Panc1 (cell line): ENCODE results near the gene KIAA1217. TPM values are rescaled to one million over a fixed set of nuclear protein-coding genes. Genes with fewer than 3 reads are reported as not detected.

ENCODE experiments used
- ATAC-seq: fragments of 200-7000 bp; cut with Tn5 transposase; 2 replicates; pipeline ENCODE4 v1.9.1; 2020; ENCODE audit warnings: mild to moderate bottlenecking, moderate library complexity
- BruUV-seq: library from RNA; stranded (reverse); fragments of 400-500 nt; replicated peaks from 2 replicates; lab custom pipeline; 2021; lab: Mats Ljungman, UMichigan
- CTCF ChIA-PET: fragments of 300-600 bp; sonication (Branson Sonifier 250); formaldehyde crosslinking; loops from one replicate; lab custom pipeline; 2022; ENCODE audit warnings: antibody characterized with exemption; lab: Charles Lee
- POLR2A ChIA-PET: fragments of 300-600 bp; sonication (Branson Sonifier 250); formaldehyde crosslinking; loops from one replicate; lab custom pipeline; 2022; ENCODE audit warnings: antibody characterized with exemption; lab: Charles Lee
- DNase-seq: peaks from one replicate; pipeline ENCODE4 v3.0.0-alpha.2; 2010; ENCODE audit warnings: low read depth, low spot score
- H3K27ac ChIP-seq: 2 replicates; pipeline ENCODE4 v1.5.1; 2011; ENCODE audit warnings: mild to moderate bottlenecking, low read length, inconsistent platforms
- H3K27me3 ChIP-seq: fragments of 200-500 bp; sonication (Bioruptor generic); 2 replicates; pipeline ENCODE4 v1.6.0; 2014; ENCODE audit warnings: low read length, inconsistent platforms; ENCODE audit not compliant: control insufficient read depth, insufficient read depth
- H3K36me3 ChIP-seq: fragments of 200-500 bp; sonication (Bioruptor generic); 2 replicates; pipeline ENCODE4 v1.5.1; 2014; ENCODE audit warnings: inconsistent platforms, mild to moderate bottlenecking, low read length, moderate library complexity; ENCODE audit not compliant: control insufficient read depth, insufficient read depth
- H3K4me1 ChIP-seq: 2 replicates; pipeline ENCODE4 v1.5.1; 2011; ENCODE audit warnings: inconsistent platforms, mild to moderate bottlenecking, low read length, moderate library complexity; ENCODE audit not compliant: control insufficient read depth, insufficient read depth
- H3K4me3 ChIP-seq, 2 experiments: 2 replicates each; pipeline ENCODE4 v1.5.1; 2011 to 2012; ENCODE audit warnings: low read depth in 2 of 2, low read length in 2 of 2, mild to moderate bottlenecking in 2 of 2, inconsistent platforms in 1 of 2, moderate library complexity in 1 of 2
- H3K9me3 ChIP-seq: fragments of 200-500 bp; sonication (Bioruptor generic); 2 replicates; pipeline ENCODE4 v1.5.1; 2014; ENCODE audit warnings: low read depth, mild to moderate bottlenecking, inconsistent platforms, low read length, moderate library complexity; ENCODE audit not compliant: control insufficient read depth, insufficient read depth
- CTCF ChIP-seq: fragments of 450-650 bp; IDR thresholded peaks from 2 replicates; pipeline ENCODE4 v1.5.1; 2017; ENCODE audit warnings: mild to moderate bottlenecking
- POLR2AphosphoS5 ChIP-seq: IDR thresholded peaks from 2 replicates; pipeline ENCODE4 v1.6.1; 2012; ENCODE audit warnings: mild to moderate bottlenecking, low read depth, low read length, moderate library complexity
- REST ChIP-seq, 2 experiments: IDR thresholded peaks; 2 replicates each; pipeline ENCODE4 v1.6.1; 2011 to 2012; ENCODE audit warnings: low read depth in 2 of 2, control low read depth in 1 of 2, low read length in 1 of 2, mild to moderate bottlenecking in 1 of 2, moderate library complexity in 1 of 2; ENCODE audit not compliant: insufficient read depth in 1 of 2
- SIN3A ChIP-seq: IDR thresholded peaks from 2 replicates; pipeline ENCODE4 v1.6.1; 2012; ENCODE audit warnings: low read depth, mild to moderate bottlenecking, low read length, moderate library complexity, borderline replicate concordance; ENCODE audit not compliant: insufficient read depth
- TCF7L2 ChIP-seq: IDR thresholded peaks from 2 replicates; pipeline ENCODE4 v1.6.1; 2011; ENCODE audit warnings: mild to moderate bottlenecking, low read depth, low read length, inconsistent platforms
- in situ Hi-C: cut with HindIII; loops from 2 replicates; pipeline ENCODE4 v1.10.0; 2016; ENCODE audit warnings: low sequenced_read_pairs, low pct_unique_long_range_greater_than_20kb
- intact Hi-C: fragments of 100-400 bp; cut with micrococcal nuclease; formaldehyde crosslinking; loops from one replicate; pipeline ENCODE4 v1.10.0; 2022; ENCODE audit not compliant: unreplicated experiment
- total RNA-seq: library from RNA; stranded (reverse); gene quantifications from one replicate; pipeline ENCODE4 v1.2.1, GENCODE V29; 2021; ENCODE audit not compliant: unreplicated experiment

Gene KIAA1217
- total RNA-seq, 1 experiment from 2014 or later = 11.6 TPM

GRCh38 chr10:24272374-24272773, 63.4 kb downstream of the KIAA1217 start:
- intact Hi-C loops = no loop called here
- CTCF ChIA-PET = no interaction called here

GRCh38 chr10:24277277-24277676, 68.3 kb downstream of the KIAA1217 start:
- ChIA-PET POLR2A (interaction anchor here (0.5 kb wide), 1 partner anchor 29 kb away, joined by 8 read pairs; no protein-coding TSS in a partner anchor), CTCF (no interaction called here)
- H3K36me3 ChIP-seq = no peaks in the 10 kb centered on the region
- intact Hi-C loops (no loop called here), in situ Hi-C loops (no loop called here)
- H3K4me3 ChIP-seq = no peak overlapping the region
- ATAC-seq (no peak), DNase-seq (no peak)
- H3K9me3 ChIP-seq = no peaks in the 10 kb centered on the region
- no peak overlapping the region for H3K27ac ChIP-seq
- no peak for TF ChIP-seq TCF7L2
- no peak for TF ChIP-seq POLR2AphosphoS5
- H3K4me1 ChIP-seq = no peaks in the 10 kb centered on the region
- no TSS peak for BruUV-seq
- no peaks in the 10 kb centered on the region for H3K27me3 ChIP-seq

More at GRCh38 chr10:24272374-24272773, 63.4 kb downstream of the KIAA1217 start:
- TF ChIP-seq POLR2AphosphoS5 = no peak
- TF ChIP-seq REST (IDR thresholded peaks at IDR 0.05; ENCODE audit: insufficient read depth in 1 of 2, low read depth in 2 of 2, low read length in 1 of 2) = no peak
- no peak for TF ChIP-seq CTCF
- no peak for TF ChIP-seq SIN3A
- no peak for TF ChIP-seq TCF7L2
- ATAC-seq = no peak
- no TSS peak for BruUV-seq
- Histone ChIP-seq H3K27ac (no peak overlapping the region), H3K4me3 (no peak overlapping the region), H3K27me3 (no peaks in the 10 kb centered on the region), H3K4me1 (no peaks in the 10 kb centered on the region), H3K36me3 (no peaks in the 10 kb centered on the region), H3K9me3 (no peaks in the 10 kb centered on the region)
- in situ Hi-C loops = no loop called here
- POLR2A ChIA-PET = no interaction called here
- no peak for DNase-seq

GRCh38 chr10:24277771-24278170, 68.8 kb downstream of the KIAA1217 start:
- no TSS peak for BruUV-seq
- H3K27me3 ChIP-seq = no peaks in the 10 kb centered on the region
- H3K27ac ChIP-seq = no peak overlapping the region
- no peak for DNase-seq
- ChIA-PET POLR2A (no interaction called here), CTCF (no interaction called here)
- H3K4me3 ChIP-seq = no peak overlapping the region
- H3K36me3 ChIP-seq = no peaks in the 10 kb centered on the region
- no peaks in the 10 kb centered on the region for H3K9me3 ChIP-seq
- H3K4me1 ChIP-seq = no peaks in the 10 kb centered on the region
- in situ Hi-C loops (no loop called here), intact Hi-C loops (no loop called here)
- ATAC-seq = no peak
- TF ChIP-seq TCF7L2 (no peak), SIN3A (no peak), REST (IDR thresholded peaks at IDR 0.05; ENCODE audit: insufficient read depth in 1 of 2, low read depth in 2 of 2, low read length in 1 of 2) (no peak), POLR2AphosphoS5 (no peak), CTCF (no peak)
